CD4-positive, alpha-beta T cell treated with Interleukin-21 for 1 hour (primary cell): ENCODE data around the gene SLC17A7.
"Not testable (repeated sequence)": the region's sequence is repeated elsewhere in the genome, so short reads cannot be mapped to it uniquely, and the experiment has no call there.

Source experiments
- DNase-seq: peaks from one replicate; pipeline ENCODE4 v3.0.0-alpha.2; 2020

The SLC17A7 gene

DNA sequence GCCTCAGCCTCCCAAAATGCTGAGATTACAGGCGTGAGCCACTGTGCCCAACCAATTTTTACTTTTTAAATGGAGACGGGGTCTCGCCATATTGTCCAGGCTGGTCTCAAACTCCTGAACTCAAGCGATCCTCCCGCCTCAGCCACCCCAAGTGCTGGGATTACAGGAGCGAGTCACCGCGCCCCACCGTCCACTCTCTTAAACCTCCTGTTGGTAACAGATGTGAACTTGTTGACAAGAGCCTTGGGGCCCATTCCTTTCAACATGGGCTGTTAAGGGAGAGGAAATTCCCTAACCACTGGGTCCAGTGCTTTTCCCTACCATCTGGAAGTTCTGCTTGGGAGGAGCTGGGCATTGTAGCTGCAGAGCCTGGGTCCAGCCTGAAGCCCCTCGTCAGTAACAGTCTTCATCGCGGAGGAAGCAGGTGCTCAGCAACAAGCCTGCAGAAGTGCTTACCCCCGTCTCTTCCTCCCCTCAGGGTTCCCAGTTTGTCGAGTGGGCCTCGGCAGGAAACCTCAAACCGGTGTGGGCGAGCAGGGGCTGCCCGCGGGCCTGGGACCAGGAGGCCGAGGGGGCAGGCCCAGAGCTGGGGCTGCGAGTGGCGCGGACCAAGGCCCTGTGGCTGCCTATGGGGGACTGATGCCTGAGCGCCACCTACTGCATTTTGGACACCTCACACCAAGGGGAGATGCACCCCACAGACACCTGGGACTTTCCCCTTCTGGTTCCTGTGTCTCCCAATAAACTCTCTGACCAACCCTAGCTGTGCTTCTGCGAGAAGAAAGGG, 28.7 kb upstream of the SLC17A7 start:
- peak; percentile 94 for DNase-seq

DNA sequence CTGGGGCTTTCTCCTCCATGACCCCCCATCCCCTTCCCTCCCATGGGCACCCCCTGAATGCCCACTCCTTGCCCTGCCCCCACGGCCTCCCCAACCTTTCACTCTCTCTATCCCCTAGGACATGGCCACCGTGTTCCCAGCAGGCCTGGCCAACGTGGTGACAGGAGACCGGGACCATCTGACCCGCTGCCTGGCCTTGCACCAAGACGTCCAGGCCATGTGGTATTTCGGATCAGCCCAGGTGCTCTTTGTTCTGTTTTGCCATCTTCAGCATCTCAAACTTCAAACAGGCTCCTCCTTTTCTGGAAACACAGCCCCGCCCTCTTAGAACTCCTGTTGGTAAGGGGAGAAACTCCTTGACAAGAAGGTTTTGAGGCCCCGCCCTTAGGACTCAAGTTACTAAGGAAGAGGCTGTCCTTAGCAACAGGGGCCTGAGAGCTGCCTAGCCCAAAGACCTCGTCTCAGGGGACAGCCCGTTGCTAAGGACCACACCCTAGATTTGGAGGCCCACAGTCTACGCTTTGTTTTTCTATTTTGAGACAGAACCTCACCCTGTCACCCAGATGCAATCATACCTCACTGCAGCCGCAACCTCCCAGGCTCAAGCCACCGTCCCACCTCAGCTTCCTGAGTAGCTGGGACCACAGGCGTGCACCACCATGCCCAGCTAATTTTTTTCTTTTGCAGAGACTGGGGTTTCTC, 27.6 kb upstream of the SLC17A7 start:
- DNase-seq, result peak; percentile 99

DNA sequence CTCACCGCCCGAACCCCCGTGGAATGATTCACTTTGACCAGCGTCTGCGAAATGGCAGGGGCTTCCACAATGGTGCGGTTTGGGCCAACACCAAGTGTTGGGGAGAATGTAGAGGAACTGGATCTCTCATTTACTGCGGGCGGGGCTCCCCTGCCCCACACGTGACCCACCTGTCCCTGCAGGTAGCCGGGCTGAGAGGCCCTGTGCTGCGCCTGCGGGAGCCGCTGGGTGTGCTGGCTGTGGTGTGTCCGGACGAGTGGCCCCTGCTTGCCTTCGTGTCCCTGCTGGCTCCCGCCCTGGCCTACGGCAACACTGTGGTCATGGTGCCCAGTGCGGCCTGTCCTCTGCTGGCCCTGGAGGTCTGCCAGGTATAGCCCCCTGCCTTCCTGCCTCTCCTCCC, 26.9 kb upstream of the SLC17A7 start:
- no peak for DNase-seq

DNA sequence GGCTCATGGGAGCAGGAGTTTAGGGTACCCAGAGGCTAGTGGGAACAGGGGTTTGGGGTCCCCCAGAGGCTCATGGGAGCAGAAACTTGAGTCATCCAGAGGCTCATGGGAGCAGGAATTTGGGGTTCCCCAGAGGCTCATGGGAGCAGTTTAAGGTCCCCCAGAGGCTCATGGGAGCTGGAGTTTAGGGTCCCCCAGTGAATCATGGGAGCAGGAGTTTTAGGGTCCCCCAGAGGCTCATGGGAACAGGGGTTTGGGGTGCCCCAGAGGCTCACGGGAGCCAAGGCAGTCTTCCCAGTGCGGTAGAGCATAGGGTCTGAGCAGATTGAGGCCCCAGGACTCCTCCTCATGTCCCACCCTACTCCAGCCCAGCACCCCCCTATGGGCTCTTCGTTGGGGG, 24.0 kb upstream of the SLC17A7 start:
- DNase-seq, result no peak

DNA sequence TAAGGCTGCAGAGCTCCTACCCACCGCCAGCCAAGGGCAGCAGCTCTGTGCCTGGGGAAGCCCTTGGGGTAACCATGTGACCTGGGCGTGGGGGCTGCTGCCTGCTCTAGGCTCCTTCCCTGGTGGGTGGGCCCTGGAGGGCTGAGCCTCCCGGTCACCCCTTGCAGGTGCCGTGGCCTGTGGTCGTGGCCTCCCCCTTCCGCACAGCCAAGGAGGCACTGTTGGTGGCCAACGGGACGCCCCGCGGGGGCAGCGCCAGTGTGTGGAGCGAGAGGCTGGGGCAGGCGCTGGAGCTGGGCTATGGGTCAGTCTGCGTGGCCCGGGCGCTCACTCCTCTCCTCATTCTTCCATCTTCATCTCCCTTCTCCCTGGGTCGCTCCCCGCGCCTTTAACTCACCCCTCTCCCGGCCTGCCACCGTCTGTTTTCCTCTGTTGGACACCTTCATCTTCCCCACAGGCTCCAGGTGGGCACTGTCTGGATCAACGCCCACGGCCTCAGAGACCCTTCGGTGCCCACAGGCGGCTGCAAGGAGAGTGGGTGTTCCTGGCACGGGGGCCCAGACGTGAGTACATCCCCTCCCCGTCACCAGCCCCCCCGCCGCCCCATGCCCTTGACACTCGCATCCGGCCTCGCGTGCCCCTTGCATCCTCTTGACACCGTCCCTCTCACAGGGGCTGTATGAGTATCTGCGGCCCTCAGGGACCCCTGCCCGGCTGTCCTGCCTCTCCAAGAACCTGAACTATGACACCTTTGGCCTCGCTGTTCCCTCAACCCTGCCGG, 22.8 kb upstream of the SLC17A7 start:
- no peak for DNase-seq

DNA sequence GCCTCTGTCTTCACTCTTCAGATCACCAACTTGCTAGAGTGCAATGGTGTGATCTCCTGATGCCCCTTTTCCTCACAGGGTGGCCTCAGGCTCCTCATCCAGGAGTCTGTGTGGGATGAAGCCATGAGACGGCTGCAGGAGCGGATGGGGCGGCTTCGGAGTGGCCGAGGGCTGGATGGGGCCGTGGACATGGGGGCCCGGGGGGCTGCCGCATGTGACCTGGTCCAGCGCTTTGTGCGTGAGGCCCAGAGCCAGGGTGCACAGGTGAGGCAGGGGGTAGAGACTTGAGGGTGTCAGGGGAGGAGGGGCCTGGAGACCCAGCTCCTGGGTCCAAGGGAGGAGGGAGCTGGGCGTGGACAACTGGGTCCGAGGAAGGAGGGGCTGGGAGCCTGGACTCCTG, 21.2 kb upstream of the SLC17A7 start:
- DNase-seq, result no peak

DNA sequence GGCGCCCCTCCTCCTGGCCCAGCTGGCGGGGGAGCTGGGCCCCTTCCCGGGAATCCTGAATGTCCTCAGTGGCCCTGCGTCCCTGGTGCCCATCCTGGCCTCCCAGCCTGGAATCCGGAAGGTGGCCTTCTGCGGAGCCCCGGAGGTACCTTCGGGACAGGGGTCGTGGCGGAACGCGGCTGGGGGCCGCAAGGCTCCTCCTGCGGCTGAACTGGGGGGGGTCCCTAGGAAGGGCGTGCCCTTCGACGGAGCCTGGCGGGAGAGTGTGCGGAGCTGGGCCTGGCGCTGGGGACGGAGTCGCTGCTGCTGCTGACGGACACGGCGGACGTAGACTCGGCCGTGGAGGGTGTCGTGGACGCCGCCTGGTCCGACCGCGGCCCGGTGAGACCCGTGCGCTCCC, 20.3 kb upstream of the SLC17A7 start:
- no peak for DNase-seq

DNA sequence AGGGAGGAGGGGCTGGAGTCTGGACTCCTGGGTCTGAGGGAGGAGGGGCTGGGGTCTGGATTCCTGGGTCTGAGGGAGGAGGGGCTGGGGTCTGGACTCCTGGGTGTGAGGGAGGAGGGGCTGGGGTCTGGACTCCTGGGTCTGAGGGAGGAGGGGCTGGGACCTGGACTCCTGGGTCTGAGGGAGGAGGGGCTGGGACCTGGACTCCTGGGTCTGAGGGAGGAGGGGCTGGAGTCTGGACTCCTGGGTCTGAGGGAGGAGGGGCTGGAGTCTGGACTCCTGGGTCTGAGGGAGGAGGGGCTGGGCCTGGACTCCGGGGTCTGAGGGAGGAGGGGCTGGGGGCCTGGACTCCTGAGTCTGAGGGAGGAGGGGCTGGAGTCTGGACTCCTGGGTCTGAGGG, 19.8 kb upstream of the SLC17A7 start:
- DNase-seq, result not testable (repeated sequence)

DNA sequence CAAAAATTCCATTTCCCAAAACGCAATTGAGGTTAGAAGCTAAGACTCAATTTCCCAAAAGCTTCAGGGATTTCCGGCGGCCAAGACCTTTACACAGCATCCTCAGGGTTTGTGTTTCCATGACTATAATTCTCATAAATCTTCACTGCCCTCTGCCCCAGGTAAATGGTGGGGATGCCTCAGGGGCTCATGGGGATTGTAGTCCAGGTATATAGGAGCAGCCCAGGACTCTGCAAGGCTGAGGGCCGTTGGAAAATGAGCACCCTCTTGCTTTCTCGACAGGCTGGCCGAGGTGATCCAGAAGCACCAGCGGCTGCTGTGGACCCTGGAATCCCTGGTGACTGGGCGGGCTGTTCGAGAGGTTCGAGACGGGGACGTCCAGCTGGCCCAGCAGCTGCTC, 18.1 kb upstream of the SLC17A7 start:
- no peak for DNase-seq

DNA sequence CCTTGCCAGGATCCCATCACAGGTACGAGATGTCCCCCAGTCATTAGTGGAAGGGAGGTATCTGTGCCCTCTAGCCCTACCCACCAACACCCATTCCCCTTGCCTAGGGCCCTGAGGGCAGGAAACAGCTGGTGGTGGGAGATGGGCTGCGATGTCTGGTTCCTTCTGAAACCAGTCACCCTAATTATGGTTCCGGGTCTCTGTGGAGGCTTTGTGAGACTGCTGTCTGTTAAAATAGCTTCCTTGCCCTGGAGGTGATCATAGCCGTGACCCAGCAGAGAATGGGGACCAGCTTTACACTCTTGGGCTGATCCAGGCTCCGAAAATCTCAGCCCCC, 17.2 kb upstream of the SLC17A7 start:
- no peak for DNase-seq

DNA sequence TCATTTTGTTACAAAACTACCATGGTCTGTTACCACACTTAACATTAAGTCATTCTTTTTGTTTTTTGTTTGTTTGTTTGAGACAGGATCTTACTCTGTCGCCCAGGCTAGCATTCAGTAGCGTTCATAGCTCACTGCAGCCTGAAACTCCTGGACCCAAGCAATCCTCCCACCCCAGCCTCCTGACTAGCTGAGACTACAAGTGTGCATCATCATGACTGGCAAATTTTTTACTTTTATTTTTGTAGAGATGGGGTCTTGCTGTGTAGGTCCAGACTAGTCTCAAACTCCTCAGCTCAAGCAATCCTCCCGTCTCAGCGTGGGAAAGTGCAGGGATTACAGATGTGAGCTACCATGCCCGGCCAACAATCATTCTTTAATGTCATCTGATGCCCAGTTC, 15.0 kb upstream of the SLC17A7 start:
- no peak for DNase-seq

DNA sequence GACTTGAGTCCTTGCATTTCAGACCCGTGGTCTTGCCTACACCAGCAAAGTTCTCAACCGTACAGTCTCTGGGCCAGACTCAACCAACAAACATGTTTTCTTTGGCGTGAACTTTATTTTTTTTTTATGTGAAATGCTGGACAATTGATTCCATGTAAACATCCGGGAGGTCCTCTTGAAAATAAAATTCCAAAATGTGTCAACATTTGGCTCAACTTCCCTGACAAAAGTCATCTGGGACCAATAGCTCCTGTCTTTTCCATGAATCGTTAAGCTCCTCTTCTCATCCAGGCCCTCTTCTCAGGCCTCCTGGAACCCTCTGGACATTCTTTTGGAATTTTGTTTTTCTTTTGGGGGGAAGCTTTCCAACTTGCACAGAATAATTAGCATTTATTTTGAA, 14.4 kb upstream of the SLC17A7 start:
- no peak for DNase-seq

DNA sequence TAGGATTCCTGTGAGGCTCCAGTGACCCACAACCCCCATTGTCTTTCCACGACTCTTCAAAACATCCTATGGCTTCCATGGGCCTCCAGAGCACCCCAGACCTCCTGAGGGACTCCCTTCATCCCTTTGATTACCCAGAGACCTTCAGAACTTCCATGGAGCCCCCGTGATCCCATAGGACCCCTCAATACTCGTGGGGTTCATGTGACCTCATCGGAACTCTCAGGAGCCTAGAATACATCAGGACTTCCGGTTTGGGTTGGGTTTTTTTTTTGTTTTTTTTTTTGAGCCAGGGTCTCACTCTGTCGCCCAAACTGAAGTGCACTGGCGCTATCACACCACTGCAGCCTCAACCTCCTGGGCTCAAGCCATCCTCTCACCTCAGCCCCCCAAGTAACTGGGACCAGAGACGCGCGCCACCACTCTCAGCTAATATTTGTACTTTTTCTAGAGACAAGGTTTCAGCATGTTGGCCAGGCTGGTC, 12.5 kb upstream of the SLC17A7 start:
- DNase-seq, result peak; percentile 55

DNA sequence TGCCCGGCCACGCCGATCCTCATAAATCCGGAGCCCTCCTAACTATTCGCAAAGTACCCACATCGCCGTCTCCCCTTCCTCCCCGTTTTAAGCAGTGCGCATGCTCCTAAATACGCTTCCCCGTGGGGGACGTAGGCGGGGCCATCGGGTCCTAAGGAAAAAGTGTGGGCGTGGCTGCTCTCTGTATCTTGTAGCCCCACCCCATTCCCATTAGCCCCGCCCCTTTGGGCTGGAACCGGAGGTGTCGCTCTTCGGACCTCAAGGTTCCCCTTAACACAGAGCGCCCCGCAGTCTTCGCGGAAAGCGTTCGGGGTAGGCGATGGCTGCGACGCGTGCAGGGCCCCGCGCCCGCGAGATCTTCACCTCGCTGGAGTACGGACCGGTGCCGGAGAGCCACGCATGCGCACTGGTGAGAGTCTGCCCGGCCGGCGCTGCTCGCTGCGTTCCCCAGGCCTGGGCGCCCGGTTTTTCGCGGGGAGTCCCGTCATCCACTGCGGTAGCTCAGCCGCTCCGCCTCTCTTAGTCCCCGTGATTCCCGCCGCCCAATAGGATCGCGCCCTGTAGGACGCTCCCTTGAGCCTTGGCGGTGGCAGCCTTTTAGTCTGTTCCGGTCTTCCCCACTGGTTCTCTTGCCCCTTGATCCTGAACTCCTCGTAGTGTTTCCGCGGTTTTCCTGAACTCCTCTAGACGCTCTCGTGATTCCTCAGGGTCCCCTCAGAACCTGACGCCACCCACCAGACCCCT, 11.9 kb upstream of the SLC17A7 start, which contains the start of gene ALDH16A1:
TSS of gene ALDH16A1 (plus strand) at position 213 of the 744 bp plus-strand sequence. CDS start at position 320, 107 bp downstream.
- peak; percentile 98 for DNase-seq

DNA sequence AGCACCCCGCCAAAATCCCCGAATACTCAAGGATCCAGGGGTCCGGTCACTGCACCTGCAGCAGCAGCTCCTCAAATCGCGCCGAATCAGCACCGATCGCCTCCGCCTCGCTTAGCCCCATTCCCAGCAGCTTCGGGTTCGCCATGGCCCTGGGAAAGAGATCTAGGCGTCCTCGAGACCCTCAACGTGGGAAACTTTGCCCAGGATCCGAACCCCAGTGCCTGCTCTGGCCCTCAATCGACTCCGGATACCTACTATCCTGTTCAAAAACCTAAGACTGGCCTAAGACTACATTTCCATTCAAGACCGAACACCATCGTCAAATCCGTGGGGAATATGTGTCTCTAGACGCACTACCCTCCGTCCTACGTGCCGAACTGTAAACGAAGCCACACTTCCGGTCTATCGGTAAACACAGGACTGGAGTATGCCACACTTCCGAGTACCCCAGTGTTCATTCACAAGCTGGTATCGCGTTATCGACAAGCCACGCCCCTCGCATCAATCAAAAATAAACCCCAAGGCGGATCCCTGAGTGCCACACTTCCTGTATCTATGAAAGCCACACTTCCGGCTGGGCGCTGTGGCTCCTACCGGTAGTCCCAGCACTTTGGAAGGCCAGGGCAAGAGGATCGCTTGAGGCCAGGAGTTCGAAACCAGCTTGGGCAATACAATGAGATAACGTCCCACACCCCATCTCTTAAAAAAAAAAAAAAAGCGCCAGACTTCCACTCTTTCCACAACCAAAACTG, 10.3 kb upstream of the SLC17A7 start, which contains the start of gene PIH1D1:
TSS of gene PIH1D1 (minus strand) at position 385 of the 752 bp plus-strand sequence. CDS start at position 145, 240 bp downstream.
- peak; percentile 98 for DNase-seq

DNA sequence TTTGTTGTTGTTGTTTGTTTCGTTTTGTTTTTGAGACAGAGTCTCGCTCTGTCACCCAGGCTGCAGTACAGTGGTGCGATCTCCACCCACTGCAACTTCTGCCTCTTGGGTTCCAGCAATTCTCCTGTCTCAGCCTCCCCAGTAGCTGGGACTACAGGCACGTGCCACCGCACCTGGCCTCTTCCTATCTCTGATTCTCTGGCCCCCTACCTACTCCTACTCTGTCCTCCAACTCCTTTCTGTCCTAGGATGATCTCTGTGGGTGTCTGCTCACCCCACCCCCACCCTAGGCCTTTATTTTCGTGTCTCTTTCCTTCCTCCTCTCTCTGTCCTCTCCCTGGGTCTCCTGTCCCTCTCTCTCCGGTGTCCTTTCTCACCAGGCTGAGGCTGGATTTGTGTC, 9.1 kb upstream of the SLC17A7 start:
- no peak for DNase-seq

DNA sequence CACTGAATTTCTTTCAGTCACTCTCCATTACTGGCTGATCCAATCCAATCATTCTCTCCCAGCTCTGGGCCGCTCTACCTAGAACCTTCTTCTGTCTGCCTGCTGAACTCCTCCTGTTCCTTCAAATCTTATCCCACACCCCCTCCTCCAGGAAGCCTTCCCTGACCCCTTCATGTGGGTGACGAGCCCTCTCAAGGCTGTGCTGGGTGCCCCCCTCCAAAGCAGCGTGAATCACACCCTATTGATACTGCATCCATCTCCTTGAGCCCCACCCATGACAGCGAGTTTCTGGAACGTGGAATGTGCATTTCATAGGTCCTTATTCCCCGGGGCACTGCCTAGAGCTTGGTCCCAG, 7.1 kb upstream of the SLC17A7 start:
- DNase-seq, result no peak

DNA sequence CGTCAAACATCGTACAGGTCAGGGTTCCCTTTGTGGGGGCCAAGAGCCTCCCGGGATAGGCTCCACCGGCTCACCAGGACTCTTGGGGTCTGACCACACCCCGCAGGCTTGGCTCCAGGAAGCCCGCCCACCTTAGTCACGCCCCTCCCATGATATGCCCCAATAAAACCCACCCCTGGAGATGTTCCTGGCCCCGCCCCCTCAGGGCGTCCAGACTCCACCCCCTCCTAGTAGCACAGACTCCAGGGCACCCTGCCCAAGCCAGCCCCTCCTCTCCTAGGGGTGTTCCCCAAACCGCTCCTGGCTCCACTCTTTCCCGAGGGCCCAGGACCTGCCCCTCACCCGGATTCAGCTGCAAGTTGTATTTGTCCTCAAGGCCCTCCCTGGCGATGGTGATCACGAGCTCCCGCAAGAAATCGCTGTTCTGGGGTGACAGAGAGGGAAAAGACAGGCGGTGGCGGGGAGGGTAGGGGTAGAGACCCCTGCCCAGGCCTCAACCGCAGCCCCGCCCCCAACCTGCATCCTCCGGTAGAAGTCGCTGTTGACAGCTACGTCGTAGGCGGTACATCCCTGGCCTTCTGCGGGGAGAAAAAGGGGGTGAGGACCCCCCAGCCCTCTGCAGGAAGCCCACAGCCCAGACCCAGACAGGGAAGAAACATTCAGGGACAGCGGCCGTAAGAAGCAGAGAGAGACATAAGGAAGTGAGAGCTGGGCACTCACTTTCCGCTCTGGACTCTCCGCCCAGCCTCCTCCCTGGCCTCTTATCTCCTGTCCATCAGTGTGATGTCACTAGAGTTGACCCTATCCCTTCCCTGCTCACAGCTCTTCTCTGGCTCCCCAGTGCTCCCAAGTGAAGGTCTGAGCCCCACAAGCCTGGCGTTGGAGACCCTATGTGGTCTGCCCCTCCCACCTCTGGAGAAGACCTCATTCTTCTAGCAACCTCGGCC, 6.4 kb upstream of the SLC17A7 start:
- DNase-seq, result no peak

DNA sequence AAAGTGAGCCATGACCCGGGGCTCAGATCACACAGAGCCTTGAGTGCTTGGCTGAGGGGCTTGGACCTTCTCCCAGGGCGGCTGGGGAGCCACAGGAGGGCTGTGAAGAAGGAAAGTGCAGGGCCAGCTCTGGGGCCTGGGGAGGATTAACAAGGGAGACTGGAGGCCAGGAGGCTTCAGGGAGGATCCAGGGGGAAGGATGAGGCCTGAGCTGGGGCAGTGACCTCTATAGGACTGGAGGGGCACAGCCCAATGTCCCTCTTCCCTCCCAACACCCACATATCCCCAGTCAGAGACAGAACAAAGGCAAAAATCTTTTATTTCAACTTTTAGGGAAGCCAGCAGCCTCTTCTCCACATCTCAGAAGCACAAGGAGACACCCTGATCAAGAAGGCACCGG, 4.7 kb upstream of the SLC17A7 start:
- no peak for DNase-seq

DNA sequence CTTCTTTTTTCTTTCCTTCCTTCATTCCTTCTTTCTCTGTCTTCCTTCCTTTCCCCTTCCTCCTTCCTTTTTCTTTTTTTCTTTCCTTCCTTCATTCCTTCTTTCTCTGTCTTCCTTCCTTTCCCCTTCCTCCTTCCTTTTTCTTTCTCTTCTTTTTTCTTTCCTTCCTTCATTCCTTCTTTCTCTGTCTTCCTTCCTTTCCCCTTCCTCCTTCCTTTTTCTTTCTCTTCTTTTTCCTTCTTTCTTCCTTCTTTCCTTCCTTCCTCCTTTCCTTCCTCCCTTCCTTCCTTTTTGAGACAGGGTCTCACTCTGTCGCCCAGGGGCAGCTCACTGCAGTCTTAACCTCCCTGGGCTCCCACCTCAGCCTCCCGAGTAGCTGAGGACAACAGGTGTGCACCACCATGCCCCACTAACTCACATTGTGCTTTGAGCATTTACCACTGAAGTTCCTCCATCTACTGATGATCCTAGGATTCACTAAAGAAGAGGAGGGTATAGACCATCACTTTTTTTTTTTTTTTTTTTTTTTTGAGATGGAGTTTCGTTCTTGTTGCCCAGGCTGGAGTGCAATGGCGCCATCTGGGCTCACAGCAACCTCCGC, 2.9 kb upstream of the SLC17A7 start:
- DNase-seq, result not testable (repeated sequence)
